D341Med (cell line): ENCODE data around the gene RIPK4.

Experiments used
- DNase-seq: peaks from one replicate; pipeline ENCODE4 v3.0.0; 2012; ENCODE audit warnings: low spot score

RIPK4 gene

DNA sequence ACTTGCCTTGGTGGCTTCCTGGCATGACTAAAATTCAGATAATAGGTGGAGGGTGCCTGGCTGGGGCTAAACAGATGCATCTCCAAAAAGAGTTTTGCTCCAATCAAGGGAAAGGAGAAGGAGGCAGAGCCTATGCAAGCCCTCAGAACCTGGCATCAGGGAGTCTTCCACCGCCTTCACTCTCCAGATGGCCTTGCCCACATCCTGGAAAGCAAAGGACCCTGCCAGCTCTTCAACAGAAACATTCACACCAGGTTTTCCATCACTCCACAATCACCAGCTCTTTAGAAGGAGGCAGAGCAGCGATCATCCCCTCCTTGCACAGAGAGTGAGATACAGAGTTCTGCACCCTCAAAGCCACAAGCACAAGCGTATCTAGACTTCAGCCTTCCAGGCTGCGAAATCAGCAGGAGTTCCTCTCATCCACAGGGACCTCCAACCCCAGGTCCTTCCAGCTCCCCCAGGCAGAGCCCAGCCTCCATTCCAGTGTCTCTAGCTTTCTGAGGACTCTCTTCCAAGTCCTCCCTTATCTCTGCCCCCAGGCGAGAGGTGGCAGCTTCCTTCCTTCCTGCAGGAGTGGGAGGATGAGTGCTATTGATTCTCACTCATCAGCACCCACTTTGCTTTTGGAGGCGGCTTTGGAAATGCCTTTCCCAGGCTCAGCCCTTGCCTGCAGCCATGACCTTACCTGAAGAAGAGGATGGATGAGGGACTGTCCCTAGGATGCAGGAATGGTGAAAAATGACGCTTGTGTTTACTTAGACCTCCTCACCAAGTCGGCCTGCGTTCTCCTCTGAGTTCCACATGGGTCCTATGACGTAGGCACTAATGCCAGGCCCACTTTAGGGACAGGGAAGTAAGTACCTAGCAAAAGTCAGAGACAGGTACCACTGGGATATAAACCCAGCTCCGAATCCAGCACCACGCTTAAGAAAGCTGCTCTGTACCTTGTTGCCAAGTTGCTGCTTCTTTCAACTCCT lies 75.4 kb downstream of the RIPK4 start:
- no peak for DNase-seq
